Gastrocnemius medialis (tissue), 4 donors: ENCODE measurements around the gene SLC24A4.

Experiments
- CTCF ChIP-seq, 5 experiments: fragments of 450-650 bp in 3 of 5; fragments of 200-600 bp in 2 of 5; sonication (generic) in 2 of 5; IDR thresholded peaks in 4 of 5; conservative IDR thresholded peaks in 1 of 5; 1 replicate in 4 of 5; 2 replicates in 1 of 5; pipeline ENCODE4 v1.5.1; 2016 to 2019; ENCODE audit warnings: antibody characterized with exemption in 5 of 5, mild to moderate bottlenecking in 3 of 5, moderate library complexity in 3 of 5
- POLR2A ChIP-seq, 2 donors: fragments of 450-650 bp; IDR thresholded peaks; one replicate each; pipeline ENCODE4 v1.6.1; 2017; ENCODE audit warnings: antibody characterized with exemption in 2 of 2, mild to moderate bottlenecking in 2 of 2, moderate library complexity in 2 of 2

- no peak for TF ChIP-seq CTCF (IDR thresholded peaks at IDR 0.05 in 4 of 5, conservative IDR thresholded peaks at IDR 0.05 in 1 of 5)
- no peak for TF ChIP-seq POLR2A (IDR thresholded peaks at IDR 0.05)
Measured at GRCh38 chr14:92446771-92447170, 123.8 kb downstream of the SLC24A4 start.
